DOHH2 (cell line): ENCODE results near the gene UFD1.

Experiments used
- EZH2phosphoT487 ChIP-seq: fragments of 200-600 bp; sonication (generic); IDR thresholded peaks from 2 replicates; pipeline ENCODE4 v1.6.1; 2017; ENCODE audit warnings: borderline replicate concordance, mild to moderate bottlenecking, antibody characterized with exemption, low read length, moderate library complexity, mixed read lengths
- TF ChIP-seq, protein P1 (sequence below): fragments of 200-600 bp; sonication (generic); IDR thresholded peaks from one replicate; pipeline ENCODE4 v1.5.1; 2014; ENCODE audit warnings: antibody characterized with exemption, mild to moderate bottlenecking, low read depth, low read length; ENCODE audit not compliant: poor library complexity, severe bottlenecking

DNA sequence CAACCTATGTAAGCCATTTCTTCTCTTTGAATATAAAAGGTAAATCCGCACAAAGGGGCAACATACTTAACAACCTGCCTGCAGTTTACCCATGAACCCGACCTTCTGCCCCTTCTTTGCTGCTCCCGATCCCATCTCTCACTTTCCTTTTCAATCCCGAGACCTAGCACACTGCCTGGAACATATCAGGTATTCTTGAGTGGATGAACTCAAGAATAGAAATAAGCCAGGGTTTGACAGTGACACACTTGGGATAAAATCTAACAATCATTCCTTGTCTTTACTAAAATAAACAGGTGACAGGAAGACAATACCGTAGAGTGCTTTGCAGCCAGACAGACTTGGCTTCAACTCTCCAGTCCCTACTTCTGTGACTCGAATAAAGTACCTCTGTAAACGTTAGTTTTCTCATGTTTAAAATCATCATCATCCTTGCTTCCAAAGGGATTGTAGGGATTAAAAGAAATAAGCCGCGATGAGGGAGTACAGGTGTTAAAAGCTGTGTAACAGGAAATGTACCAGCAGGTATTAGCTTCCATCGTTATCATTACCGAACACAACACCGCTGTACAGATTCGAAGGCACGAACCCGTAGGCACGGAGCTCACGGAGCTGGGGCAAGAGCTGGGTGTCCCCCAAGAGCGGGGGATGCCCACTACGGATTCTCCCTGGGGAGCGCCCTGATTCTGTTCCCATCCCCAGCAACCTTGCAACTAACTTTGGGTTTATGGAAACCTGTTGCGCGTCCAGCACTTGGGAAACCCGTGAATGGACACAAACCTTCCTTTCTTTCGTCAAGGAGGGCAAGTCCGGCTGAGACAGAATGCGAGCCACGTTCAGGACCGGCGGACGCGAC lies 720 bp downstream of the UFD1 start:
- TF ChIP-seq, protein P1, sequence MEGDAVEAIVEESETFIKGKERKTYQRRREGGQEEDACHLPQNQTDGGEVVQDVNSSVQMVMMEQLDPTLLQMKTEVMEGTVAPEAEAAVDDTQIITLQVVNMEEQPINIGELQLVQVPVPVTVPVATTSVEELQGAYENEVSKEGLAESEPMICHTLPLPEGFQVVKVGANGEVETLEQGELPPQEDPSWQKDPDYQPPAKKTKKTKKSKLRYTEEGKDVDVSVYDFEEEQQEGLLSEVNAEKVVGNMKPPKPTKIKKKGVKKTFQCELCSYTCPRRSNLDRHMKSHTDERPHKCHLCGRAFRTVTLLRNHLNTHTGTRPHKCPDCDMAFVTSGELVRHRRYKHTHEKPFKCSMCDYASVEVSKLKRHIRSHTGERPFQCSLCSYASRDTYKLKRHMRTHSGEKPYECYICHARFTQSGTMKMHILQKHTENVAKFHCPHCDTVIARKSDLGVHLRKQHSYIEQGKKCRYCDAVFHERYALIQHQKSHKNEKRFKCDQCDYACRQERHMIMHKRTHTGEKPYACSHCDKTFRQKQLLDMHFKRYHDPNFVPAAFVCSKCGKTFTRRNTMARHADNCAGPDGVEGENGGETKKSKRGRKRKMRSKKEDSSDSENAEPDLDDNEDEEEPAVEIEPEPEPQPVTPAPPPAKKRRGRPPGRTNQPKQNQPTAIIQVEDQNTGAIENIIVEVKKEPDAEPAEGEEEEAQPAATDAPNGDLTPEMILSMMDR: no peak
- TF ChIP-seq EZH2phosphoT487: no peak
